SK-N-SH treated with all-trans-retinoic acid at 6 μM for 48 hours (cell line): ENCODE results near the gene TMEM43.

Source experiments
- ATAC-seq: fragments of 200-7000 bp; cut with Tn5 transposase; 3 replicates; pipeline ENCODE4 v1.9.1; 2020; ENCODE audit warnings: mild to moderate bottlenecking, moderate library complexity
- ARNTL ChIP-seq: fragments of 450-650 bp; formaldehyde crosslinking; IDR thresholded peaks from 2 replicates; pipeline ENCODE4 v1.5.0; 2020; ENCODE audit warnings: low read depth, mild to moderate bottlenecking, moderate library complexity, borderline replicate concordance
- BACH2 ChIP-seq: fragments of 250-450 bp; sonication (Bioruptor Pico); IDR thresholded peaks from 2 replicates; pipeline ENCODE4 v1.9.0; 2021; ENCODE audit warnings: mild to moderate bottlenecking, borderline replicate concordance
- CREB5 ChIP-seq: fragments of 250-450 bp; sonication (Bioruptor Pico); IDR thresholded peaks from 2 replicates; pipeline ENCODE4 v1.5.1; 2020; ENCODE audit warnings: low read depth, mild to moderate bottlenecking, moderate library complexity
- CSDC2 ChIP-seq: fragments of 250-450 bp; sonication (Bioruptor Pico); IDR thresholded peaks from 2 replicates; pipeline ENCODE4 v1.5.0; 2020; ENCODE audit warnings: mild to moderate bottlenecking, moderate library complexity
- CSRNP3 ChIP-seq: fragments of 250-450 bp; sonication (Bioruptor Pico); IDR thresholded peaks from 2 replicates; pipeline ENCODE4 v1.5.1; 2021; ENCODE audit warnings: mild to moderate bottlenecking, moderate library complexity
- ESRRG ChIP-seq: fragments of 250-450 bp; sonication (Bioruptor Pico); IDR thresholded peaks from 2 replicates; pipeline ENCODE4 v1.6.1; 2021; ENCODE audit warnings: mild to moderate bottlenecking
- GLIS3 ChIP-seq: fragments of 250-450 bp; sonication (Bioruptor Pico); IDR thresholded peaks from 2 replicates; pipeline ENCODE4 v1.5.0; 2020; ENCODE audit warnings: mild to moderate bottlenecking, moderate library complexity
- ISL1 ChIP-seq: fragments of 250-450 bp; sonication (Bioruptor Pico); IDR thresholded peaks from 2 replicates; pipeline ENCODE4 v2.1.2; 2022; ENCODE audit warnings: mild to moderate bottlenecking, moderate library complexity
- OSR1 ChIP-seq: fragments of 250-450 bp; sonication (Bioruptor Pico); IDR thresholded peaks from 2 replicates; pipeline ENCODE4 v1.8.0; 2022; ENCODE audit warnings: moderate library complexity, mild to moderate bottlenecking, inconsistent platforms
- PATZ1 ChIP-seq: fragments of 250-450 bp; sonication (Bioruptor Pico); IDR thresholded peaks from 2 replicates; pipeline ENCODE4 v1.8.0; 2020; ENCODE audit warnings: mild to moderate bottlenecking, moderate library complexity, borderline replicate concordance
- POU6F1 ChIP-seq: fragments of 250-450 bp; sonication (Bioruptor Pico); IDR thresholded peaks from 2 replicates; pipeline ENCODE4 v1.8.0; 2021; ENCODE audit warnings: low read depth, mild to moderate bottlenecking, moderate library complexity, borderline replicate concordance
- PPARA ChIP-seq: fragments of 250-450 bp; sonication (Bioruptor Pico); IDR thresholded peaks from 2 replicates; pipeline ENCODE4 v1.5.0; 2020; ENCODE audit warnings: mild to moderate bottlenecking, borderline replicate concordance
- RARB ChIP-seq: fragments of 250-450 bp; sonication (Bioruptor Pico); IDR thresholded peaks from 2 replicates; pipeline ENCODE4 v1.8.0; 2021; ENCODE audit warnings: mild to moderate bottlenecking, moderate library complexity
- SNAI2 ChIP-seq: fragments of 250-450 bp; sonication (Bioruptor Pico); IDR thresholded peaks from 2 replicates; pipeline ENCODE4 v1.5.0; 2020; ENCODE audit warnings: mild to moderate bottlenecking, moderate library complexity
- TSHZ2 ChIP-seq: fragments of 250-450 bp; sonication (Bioruptor Pico); IDR thresholded peaks from 2 replicates; pipeline ENCODE4 v1.5.0; 2020; ENCODE audit warnings: mild to moderate bottlenecking, moderate library complexity
- ZC3H10 ChIP-seq: fragments of 250-450 bp; sonication (Bioruptor Pico); IDR thresholded peaks from 2 replicates; pipeline ENCODE4 v1.5.1; 2021; ENCODE audit warnings: mild to moderate bottlenecking, moderate library complexity
- ZFP30 ChIP-seq: fragments of 450-650 bp; formaldehyde crosslinking; IDR thresholded peaks from 2 replicates; pipeline ENCODE4 v1.5.0; 2022; ENCODE audit warnings: mild to moderate bottlenecking, moderate library complexity
- ZNF565 ChIP-seq: fragments of 450-650 bp; formaldehyde crosslinking; conservative IDR thresholded peaks from 2 replicates; pipeline ENCODE4 v1.5.0; 2020; ENCODE audit warnings: low read depth, mild to moderate bottlenecking, moderate library complexity
- ZNF70 ChIP-seq: fragments of 450-650 bp; formaldehyde crosslinking; IDR thresholded peaks from 2 replicates; pipeline ENCODE4 v1.5.0; 2020; ENCODE audit warnings: mild to moderate bottlenecking, moderate library complexity
- ZNF8 ChIP-seq: fragments of 450-650 bp; formaldehyde crosslinking; IDR thresholded peaks from 2 replicates; pipeline ENCODE4 v1.5.0; 2020; ENCODE audit warnings: mild to moderate bottlenecking, moderate library complexity

The TMEM43 gene

GRCh38 chr3:14154276-14154675 is 29.4 kb downstream of the TMEM43 start (continued):
- TF ChIP-seq CSRNP3 (CRISPR knock-in tag): no peak
- TF ChIP-seq ARNTL (CRISPR knock-in tag): no peak
- no peak for TF ChIP-seq ZNF565 (CRISPR knock-in tag)
- no peak for TF ChIP-seq RARB (CRISPR knock-in tag)

- TF ChIP-seq RARB (CRISPR knock-in tag) (no peak), CSDC2 (CRISPR knock-in tag) (no peak), ZFP30 (CRISPR knock-in tag) (no peak)
- no peak for ATAC-seq
Measured at GRCh38 chr3:14154895-14155440, 30.1 kb downstream of the TMEM43 start.

- ATAC-seq: no peak
- TF ChIP-seq ZNF8 (CRISPR knock-in tag) (no peak), ISL1 (no peak), CSDC2 (CRISPR knock-in tag) (no peak), PPARA (CRISPR knock-in tag) (no peak), POU6F1 (no peak), ZFP30 (CRISPR knock-in tag) (no peak), SNAI2 (CRISPR knock-in tag) (no peak), OSR1 (CRISPR knock-in tag) (no peak), ESRRG (CRISPR knock-in tag) (no peak), PATZ1 (CRISPR knock-in tag) (no peak), GLIS3 (CRISPR knock-in tag) (no peak), CREB5 (CRISPR knock-in tag) (no peak), TSHZ2 (CRISPR knock-in tag) (no peak), ZNF70 (CRISPR knock-in tag) (no peak), ZC3H10 (no peak), ZNF565 (CRISPR knock-in tag) (no peak), BACH2 (CRISPR knock-in tag) (no peak)
Measured at GRCh38 chr3:14156201-14156600, 31.3 kb downstream of the TMEM43 start.
